HCT116 (cell line): ENCODE results near the gene TMEM139. TPM values are rescaled to one million over a fixed set of nuclear protein-coding genes. Genes with fewer than 3 reads are reported as not detected.
A peak's percentile ranks its signal among the peaks of the same experiment; 100 is the strongest.

Experiments
- ATAC-seq: fragments of 200-7000 bp; cut with Tn5 transposase; 2 replicates; pipeline ENCODE4 v1.9.1; 2020; ENCODE audit warnings: mild to moderate bottlenecking, moderate library complexity
- BruUV-seq: library from RNA; stranded (reverse); fragments of 400-500 nt; replicated peaks from 2 replicates; lab custom pipeline; 2021; lab: Mats Ljungman, UMichigan
- CTCF ChIA-PET: fragments of 300-600 bp; sonication (Branson Sonifier 250); formaldehyde crosslinking; loops from one replicate; lab custom pipeline; 2021; ENCODE audit warnings: antibody characterized with exemption; lab: Charles Lee
- POLR2A ChIA-PET: fragments of 300-600, 350-600 bp; sonication (Branson Sonifier 250); formaldehyde crosslinking; loops from one replicate; lab custom pipeline; 2021; ENCODE audit warnings: antibody characterized with exemption; lab: Charles Lee
- RAD21 ChIA-PET, 2 experiments: fragments of 300-600 bp; sonication (Branson Sonifier 250); formaldehyde crosslinking; loops; one replicate each; lab custom pipeline; 2023; ENCODE audit warnings: low total read pairs in 2 of 2; ENCODE audit not compliant: uncharacterized antibody in 2 of 2, unreplicated experiment in 2 of 2, low non-redundant PET in 1 of 2; lab: Charles Lee
- DNase-seq: peaks from one replicate; pipeline ENCODE4 v3.0.0-alpha.2; 2010; ENCODE audit warnings: low read depth, low spot score
- H2AFZ ChIP-seq: fragments of 200-600 bp; shearing (Covaris generic), sonication (generic); 2 replicates; pipeline ENCODE4 v1.6.1; 2017; ENCODE audit warnings: low read depth, mixed run types, mixed read lengths, antibody characterized with exemption, low read length; ENCODE audit not compliant: poor library complexity, severe bottlenecking
- H3K27ac ChIP-seq: 2 replicates; pipeline ENCODE4 v1.5.1; 2012; ENCODE audit warnings: low read depth, low read length
- H3K27me3 ChIP-seq: fragments of 200-600 bp; sonication (generic); 2 replicates; pipeline ENCODE4 v1.6.1; 2016; ENCODE audit warnings: mixed run types, low read length, mixed read lengths; ENCODE audit not compliant: insufficient read depth
- H3K36me3 ChIP-seq, 2 experiments: fragments of 200-500 bp in 1 of 2; fragments of 200-600 bp in 1 of 2; sonication (Bioruptor generic) in 1 of 2; sonication (generic) in 1 of 2; 2 replicates each; pipeline versions ENCODE4 v1.5.1 to v1.6.1; 2014 to 2016; ENCODE audit warnings: low read length in 2 of 2, inconsistent platforms in 1 of 2, mixed read lengths in 1 of 2, mixed run types in 1 of 2; ENCODE audit not compliant: insufficient read depth in 2 of 2, control insufficient read depth in 1 of 2
- H3K4me1 ChIP-seq, 2 experiments: fragments of 200-600 bp in 1 of 2; sonication (generic) in 1 of 2; 2 replicates each; pipeline versions ENCODE4 v1.5.1 to v1.6.1; 2012 to 2017; ENCODE audit warnings: low read length in 2 of 2, inconsistent platforms in 1 of 2, mild to moderate bottlenecking in 1 of 2, mixed read lengths in 1 of 2, mixed run types in 1 of 2, moderate library complexity in 1 of 2; ENCODE audit not compliant: insufficient read depth in 2 of 2, control insufficient read depth in 1 of 2
- H3K4me2 ChIP-seq: fragments of 200-600 bp; sonication (generic); 2 replicates; pipeline ENCODE4 v1.6.1; 2017; ENCODE audit warnings: mixed run types, low read length, mixed read lengths
- H3K4me3 ChIP-seq, 2 experiments: fragments of 200-600 bp in 1 of 2; sonication (generic) in 1 of 2; replicated peaks in 1 of 2; 2 replicates each; pipeline ENCODE4 v1.5.1; 2011 to 2016; ENCODE audit warnings: low read length in 2 of 2, control low read depth in 1 of 2, low read depth in 1 of 2, mild to moderate bottlenecking in 1 of 2, mixed read lengths in 1 of 2, mixed run types in 1 of 2
- H3K79me2 ChIP-seq: fragments of 200-600 bp; sonication (generic); 2 replicates; pipeline ENCODE4 v1.6.1; 2017; ENCODE audit warnings: mild to moderate bottlenecking, mixed run types, low read length, moderate library complexity, mixed read lengths; ENCODE audit not compliant: insufficient read depth
- H3K9ac ChIP-seq: fragments of 200-600 bp; sonication (generic); 2 replicates; pipeline ENCODE4 v1.6.1; 2016; ENCODE audit warnings: low read length, mixed read lengths
- H3K9me2 ChIP-seq: fragments of 200-600 bp; sonication (generic), shearing (Covaris generic); 2 replicates; pipeline ENCODE4 v1.6.1; 2017; ENCODE audit warnings: mixed run types, mild to moderate bottlenecking, moderate library complexity; ENCODE audit not compliant: insufficient read depth
- H3K9me3 ChIP-seq, 2 experiments: fragments of 200-500 bp in 1 of 2; fragments of 200-600 bp in 1 of 2; sonication (Bioruptor generic) in 1 of 2; sonication (generic) in 1 of 2; 2 replicates each; pipeline ENCODE4 v1.6.1; 2014 to 2017; ENCODE audit warnings: low read length in 2 of 2, mixed read lengths in 2 of 2, inconsistent platforms in 1 of 2, low read depth in 1 of 2, mild to moderate bottlenecking in 1 of 2, mixed run types in 1 of 2, moderate library complexity in 1 of 2; ENCODE audit not compliant: control insufficient read depth in 1 of 2, insufficient read depth in 1 of 2
- H4K20me1 ChIP-seq: fragments of 200-600 bp; sonication (generic), shearing (Covaris generic); 2 replicates; pipeline ENCODE4 v1.6.1; 2017; ENCODE audit warnings: mixed run types, mild to moderate bottlenecking, moderate library complexity; ENCODE audit not compliant: insufficient read depth
- CBX3 ChIP-seq: IDR thresholded peaks from 2 replicates; pipeline ENCODE4 v1.6.1; 2012; ENCODE audit warnings: low read depth
- CEBPB ChIP-seq: IDR thresholded peaks from 2 replicates; pipeline ENCODE4 v1.6.1; 2012; ENCODE audit warnings: low read depth
- EGR1 ChIP-seq: IDR thresholded peaks from 2 replicates; pipeline ENCODE4 v1.6.1; 2012; ENCODE audit warnings: low read depth
- ELF1 ChIP-seq: IDR thresholded peaks from 2 replicates; pipeline ENCODE4 v1.6.1; 2012; ENCODE audit warnings: low read depth, borderline replicate concordance
- EZH2 ChIP-seq: fragments of 200-600 bp; sonication (generic); IDR thresholded peaks from 2 replicates; pipeline ENCODE4 v1.6.1; 2017; ENCODE audit warnings: antibody characterized with exemption, mixed run types
- FOSL1 ChIP-seq: IDR thresholded peaks from 2 replicates; pipeline ENCODE4 v1.6.1; 2012; ENCODE audit warnings: low read depth
- JUND ChIP-seq: IDR thresholded peaks from 2 replicates; pipeline ENCODE4 v1.6.1; 2012
- POLR2A ChIP-seq: IDR thresholded peaks from 2 replicates; pipeline ENCODE4 v1.7.0; 2011; ENCODE audit warnings: borderline replicate concordance; ENCODE audit not compliant: insufficient read depth, insufficient read length; ENCODE audit errors: extremely low read depth
- POLR2AphosphoS5 ChIP-seq: IDR thresholded peaks from 2 replicates; pipeline ENCODE4 v1.6.1; 2011; ENCODE audit warnings: mild to moderate bottlenecking, low read depth, low read length, moderate library complexity
- RAD21 ChIP-seq: IDR thresholded peaks from 2 replicates; pipeline ENCODE4 v1.6.1; 2012; ENCODE audit warnings: low read depth, mild to moderate bottlenecking
- SIN3A ChIP-seq: IDR thresholded peaks from 2 replicates; pipeline ENCODE4 v1.6.1; 2012; ENCODE audit warnings: low read depth
- SP1 ChIP-seq: IDR thresholded peaks from 2 replicates; pipeline ENCODE4 v1.6.1; 2012; ENCODE audit warnings: low read depth
- SRF ChIP-seq: IDR thresholded peaks from 2 replicates; pipeline ENCODE4 v1.6.1; 2012; ENCODE audit warnings: low read depth
- TCF7L2 ChIP-seq: IDR thresholded peaks from 2 replicates; pipeline ENCODE4 v1.7.0; 2011; ENCODE audit warnings: borderline replicate concordance, inconsistent platforms; ENCODE audit not compliant: insufficient read depth, insufficient read length; ENCODE audit errors: extremely low read depth
- YY1 ChIP-seq: IDR thresholded peaks from 2 replicates; pipeline ENCODE4 v1.6.1; 2011; ENCODE audit warnings: low read length, low read depth, moderate library complexity, mild to moderate bottlenecking; ENCODE audit not compliant: insufficient replicate concordance; ENCODE audit errors: extremely low read depth
- ZFX ChIP-seq: fragments of 450-650 bp; IDR thresholded peaks from 2 replicates; pipeline ENCODE4 v1.6.1; 2017
- ZNF274 ChIP-seq: fragments of 200-500 bp; sonication (Bioruptor generic); IDR thresholded peaks from 2 replicates; pipeline ENCODE4 v1.6.1; 2014; ENCODE audit warnings: mild to moderate bottlenecking, low read depth, low read length, inconsistent platforms
- intact Hi-C: fragments of 100-400 bp; cut with micrococcal nuclease; formaldehyde crosslinking; loops from 2 replicates; pipeline ENCODE4 v1.10.0; 2022
- total RNA-seq: library from RNA; stranded (reverse); gene quantifications from one replicate; pipeline ENCODE4 v1.2.1, GENCODE V29; 2021; ENCODE audit not compliant: unreplicated experiment
- TF ChIP-seq, protein P1 (sequence below): IDR thresholded peaks from 2 replicates; pipeline ENCODE4 v1.6.1; 2012
- TF ChIP-seq, protein P2 (sequence below): IDR thresholded peaks from 2 replicates; pipeline ENCODE4 v1.6.1; 2012
- TF ChIP-seq, protein P3 (sequence below): IDR thresholded peaks from 2 replicates; pipeline ENCODE4 v1.6.1; 2011; ENCODE audit warnings: mild to moderate bottlenecking, low read length, moderate library complexity; ENCODE audit not compliant: insufficient replicate concordance; ENCODE audit errors: extremely low read depth
- TF ChIP-seq, protein P4 (sequence below): IDR thresholded peaks from 2 replicates; pipeline ENCODE4 v1.6.1; 2012; ENCODE audit warnings: low read depth

The TMEM139 gene
- total RNA-seq, 1 experiment from 2014 or later, result 9.9 TPM

DNA sequence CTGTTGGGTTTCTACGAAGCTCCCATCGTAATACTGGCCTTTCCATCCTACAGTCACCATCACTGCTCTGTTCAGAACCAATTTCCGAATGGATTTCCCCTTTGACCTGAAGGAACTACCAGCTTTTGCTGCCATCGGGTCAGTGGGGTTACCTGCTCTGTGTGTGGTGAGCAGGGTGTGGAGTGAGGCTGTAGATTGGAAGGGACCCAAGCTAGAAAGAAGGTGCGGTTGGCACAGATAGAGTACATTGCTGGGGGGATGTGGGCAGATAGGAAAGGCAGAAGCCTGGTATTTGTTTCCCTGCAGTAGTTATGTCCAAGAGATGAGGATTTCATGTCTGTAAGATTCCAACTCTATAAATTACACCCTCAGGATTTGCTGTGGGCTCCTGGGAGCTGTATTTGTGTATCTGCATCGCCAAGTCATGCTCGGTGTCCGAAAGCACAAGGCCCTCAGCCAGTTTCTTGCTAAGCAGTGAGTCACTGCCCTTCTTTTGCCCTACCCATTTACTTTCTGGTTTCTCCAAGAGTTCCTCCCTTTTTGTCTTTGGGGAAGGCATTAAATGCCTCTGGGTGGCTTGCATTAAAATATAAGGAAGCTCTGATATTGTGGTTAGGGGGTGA is 46.5 kb downstream of the TMEM139 start:
- H2AFZ ChIP-seq, result peak overlapping the region; percentile 90
- DNase-seq (no peak), ATAC-seq (peak; percentile 61)
- H3K27ac ChIP-seq, result no peak overlapping the region
- no peaks in the 10 kb centered on the region for H4K20me1 ChIP-seq
- no TSS peak for BruUV-seq
- peak overlapping the region; percentile 66 for H3K4me2 ChIP-seq
- ChIA-PET CTCF (interaction anchor here (0.7 kb wide), 1 partner anchor 49 kb away, joined by 3 read pairs; no protein-coding TSS in a partner anchor), RAD21 (no interaction called here), POLR2A (no interaction called here)
- intact Hi-C loops, result no loop called here
- H3K9me2 ChIP-seq, result no peaks in the 10 kb centered on the region
- H3K4me1 ChIP-seq, result peaks cover 0 to 23% of the 10 kb centered on the region in 2 experiments; a peak in 2 of 4 replicates
- H3K79me2 ChIP-seq, result no peaks in the 10 kb centered on the region
- H3K36me3 ChIP-seq, result no peaks in the 10 kb centered on the region
- H3K27me3 ChIP-seq, result no peaks in the 10 kb centered on the region
- no peak overlapping the region for H3K9ac ChIP-seq
- H3K4me3 ChIP-seq, result peak overlapping the region in 1 of 2 experiments; percentile 4; a peak in 1 of 4 replicates
- no peaks in the 10 kb centered on the region for H3K9me3 ChIP-seq
- 0 out of 2 replicates have a peak, but pooled peaks have one; percentile 3 for TF ChIP-seq RAD21
- TF ChIP-seq, protein P1, sequence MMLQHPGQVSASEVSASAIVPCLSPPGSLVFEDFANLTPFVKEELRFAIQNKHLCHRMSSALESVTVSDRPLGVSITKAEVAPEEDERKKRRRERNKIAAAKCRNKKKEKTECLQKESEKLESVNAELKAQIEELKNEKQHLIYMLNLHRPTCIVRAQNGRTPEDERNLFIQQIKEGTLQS, result no peak
- TF ChIP-seq, protein P2, sequence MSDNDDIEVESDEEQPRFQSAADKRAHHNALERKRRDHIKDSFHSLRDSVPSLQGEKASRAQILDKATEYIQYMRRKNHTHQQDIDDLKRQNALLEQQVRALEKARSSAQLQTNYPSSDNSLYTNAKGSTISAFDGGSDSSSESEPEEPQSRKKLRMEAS, result no peak
- TF ChIP-seq, protein P3, sequence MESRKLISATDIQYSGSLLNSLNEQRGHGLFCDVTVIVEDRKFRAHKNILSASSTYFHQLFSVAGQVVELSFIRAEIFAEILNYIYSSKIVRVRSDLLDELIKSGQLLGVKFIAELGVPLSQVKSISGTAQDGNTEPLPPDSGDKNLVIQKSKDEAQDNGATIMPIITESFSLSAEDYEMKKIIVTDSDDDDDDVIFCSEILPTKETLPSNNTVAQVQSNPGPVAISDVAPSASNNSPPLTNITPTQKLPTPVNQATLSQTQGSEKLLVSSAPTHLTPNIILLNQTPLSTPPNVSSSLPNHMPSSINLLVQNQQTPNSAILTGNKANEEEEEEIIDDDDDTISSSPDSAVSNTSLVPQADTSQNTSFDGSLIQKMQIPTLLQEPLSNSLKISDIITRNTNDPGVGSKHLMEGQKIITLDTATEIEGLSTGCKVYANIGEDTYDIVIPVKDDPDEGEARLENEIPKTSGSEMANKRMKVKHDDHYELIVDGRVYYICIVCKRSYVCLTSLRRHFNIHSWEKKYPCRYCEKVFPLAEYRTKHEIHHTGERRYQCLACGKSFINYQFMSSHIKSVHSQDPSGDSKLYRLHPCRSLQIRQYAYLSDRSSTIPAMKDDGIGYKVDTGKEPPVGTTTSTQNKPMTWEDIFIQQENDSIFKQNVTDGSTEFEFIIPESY, result no peak
- no peak; the same call in 1 of the 2 replicates for TF ChIP-seq CBX3
- TF ChIP-seq CEBPB, result no peak
- TF ChIP-seq POLR2A, result no peak
- no peak for TF ChIP-seq JUND
- no peak for TF ChIP-seq ELF1
- peak; percentile 46; the same call in 1 of the 2 replicates for TF ChIP-seq SP1
- no peak for TF ChIP-seq POLR2AphosphoS5
- TF ChIP-seq SIN3A, result no peak
- TF ChIP-seq EGR1, result no peak
- peak; percentile 67 for TF ChIP-seq FOSL1
- TF ChIP-seq ZNF274, result no peak
- no peak for TF ChIP-seq TCF7L2
- no peak for TF ChIP-seq YY1
- TF ChIP-seq, protein P4, sequence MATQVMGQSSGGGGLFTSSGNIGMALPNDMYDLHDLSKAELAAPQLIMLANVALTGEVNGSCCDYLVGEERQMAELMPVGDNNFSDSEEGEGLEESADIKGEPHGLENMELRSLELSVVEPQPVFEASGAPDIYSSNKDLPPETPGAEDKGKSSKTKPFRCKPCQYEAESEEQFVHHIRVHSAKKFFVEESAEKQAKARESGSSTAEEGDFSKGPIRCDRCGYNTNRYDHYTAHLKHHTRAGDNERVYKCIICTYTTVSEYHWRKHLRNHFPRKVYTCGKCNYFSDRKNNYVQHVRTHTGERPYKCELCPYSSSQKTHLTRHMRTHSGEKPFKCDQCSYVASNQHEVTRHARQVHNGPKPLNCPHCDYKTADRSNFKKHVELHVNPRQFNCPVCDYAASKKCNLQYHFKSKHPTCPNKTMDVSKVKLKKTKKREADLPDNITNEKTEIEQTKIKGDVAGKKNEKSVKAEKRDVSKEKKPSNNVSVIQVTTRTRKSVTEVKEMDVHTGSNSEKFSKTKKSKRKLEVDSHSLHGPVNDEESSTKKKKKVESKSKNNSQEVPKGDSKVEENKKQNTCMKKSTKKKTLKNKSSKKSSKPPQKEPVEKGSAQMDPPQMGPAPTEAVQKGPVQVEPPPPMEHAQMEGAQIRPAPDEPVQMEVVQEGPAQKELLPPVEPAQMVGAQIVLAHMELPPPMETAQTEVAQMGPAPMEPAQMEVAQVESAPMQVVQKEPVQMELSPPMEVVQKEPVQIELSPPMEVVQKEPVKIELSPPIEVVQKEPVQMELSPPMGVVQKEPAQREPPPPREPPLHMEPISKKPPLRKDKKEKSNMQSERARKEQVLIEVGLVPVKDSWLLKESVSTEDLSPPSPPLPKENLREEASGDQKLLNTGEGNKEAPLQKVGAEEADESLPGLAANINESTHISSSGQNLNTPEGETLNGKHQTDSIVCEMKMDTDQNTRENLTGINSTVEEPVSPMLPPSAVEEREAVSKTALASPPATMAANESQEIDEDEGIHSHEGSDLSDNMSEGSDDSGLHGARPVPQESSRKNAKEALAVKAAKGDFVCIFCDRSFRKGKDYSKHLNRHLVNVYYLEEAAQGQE, result no peak
- no peak for TF ChIP-seq ZFX
- no peak for TF ChIP-seq EZH2
- TF ChIP-seq SRF, result no peak
